PC-9 (cell line): Measurements from ENCODE around the gene IFNG-AS1. TPM values are rescaled to one million over a fixed set of nuclear protein-coding genes. Genes with fewer than 3 reads are reported as not detected.

ENCODE experiments used
- BruUV-seq: library from RNA; stranded (reverse); fragments of 400-500 nt; replicated peaks from 2 replicates; lab custom pipeline; 2021; lab: Mats Ljungman, UMichigan
- CTCF ChIA-PET: fragments of 300-600 bp; sonication (Branson Sonifier 250); formaldehyde crosslinking; loops from one replicate; lab custom pipeline; 2022; ENCODE audit warnings: antibody characterized with exemption; lab: Charles Lee
- POLR2A ChIA-PET: fragments of 300-600 bp; sonication (Branson Sonifier 250); formaldehyde crosslinking; loops from one replicate; lab custom pipeline; 2022; ENCODE audit warnings: antibody characterized with exemption; ENCODE audit not compliant: unreplicated experiment; lab: Charles Lee
- DNase-seq, 2 experiments: peaks; one replicate each; pipeline versions ENCODE4 v3.0.0 to v3.0.0-alpha.2; 2015 to 2022; ENCODE audit warnings: mixed read lengths in 1 of 2
- H2AFZ ChIP-seq: fragments of 200-600 bp; sonication (generic); 2 replicates; pipeline ENCODE4 v1.8.1; 2017; ENCODE audit warnings: antibody characterized with exemption
- H3F3A ChIP-seq: fragments of 200-600 bp; sonication (generic); 2 replicates; pipeline ENCODE4 v1.8.1; 2017; ENCODE audit warnings: antibody characterized with exemption, mild to moderate bottlenecking, low read depth; ENCODE audit not compliant: insufficient read depth
- H3K27ac ChIP-seq: fragments of 200-600 bp; sonication (generic); 2 replicates; pipeline ENCODE4 v1.6.1; 2016; ENCODE audit warnings: mixed run types
- H3K27me3 ChIP-seq: fragments of 200-600 bp; sonication (generic); 2 replicates; pipeline ENCODE4 v1.6.1; 2016; ENCODE audit warnings: low read depth, mixed run types; ENCODE audit not compliant: insufficient read depth
- H3K36me3 ChIP-seq: fragments of 200-600 bp; sonication (generic); 2 replicates; pipeline ENCODE4 v1.6.1; 2016; ENCODE audit warnings: low read depth, mixed run types
- H3K4me1 ChIP-seq: fragments of 200-600 bp; sonication (generic); replicated peaks from 2 replicates; pipeline ENCODE4 v1.6.1; 2016; ENCODE audit warnings: mixed run types; ENCODE audit not compliant: insufficient read depth
- H3K4me2 ChIP-seq: fragments of 200-600 bp; sonication (generic); 2 replicates; pipeline ENCODE4 v1.6.1; 2017; ENCODE audit warnings: mixed run types
- H3K4me3 ChIP-seq: fragments of 200-600 bp; sonication (generic); 2 replicates; pipeline ENCODE4 v1.6.1; 2016; ENCODE audit warnings: mixed run types
- H3K79me2 ChIP-seq: fragments of 200-600 bp; sonication (generic); 2 replicates; pipeline ENCODE4 v1.6.1; 2017; ENCODE audit warnings: low read depth, mixed run types
- H3K9me2 ChIP-seq: fragments of 200-600 bp; sonication (generic); 2 replicates; pipeline ENCODE4 v1.8.1; 2017; ENCODE audit warnings: mild to moderate bottlenecking; ENCODE audit not compliant: insufficient read depth
- H3K9me3 ChIP-seq: fragments of 200-600 bp; sonication (generic); 2 replicates; pipeline ENCODE4 v1.8.1; 2016; ENCODE audit warnings: low read depth; ENCODE audit not compliant: insufficient read depth
- H4K20me1 ChIP-seq: fragments of 200-600 bp; sonication (generic); 2 replicates; pipeline ENCODE4 v1.8.1; 2017; ENCODE audit not compliant: insufficient read depth
- CTCF ChIP-seq: fragments of 200-600 bp; sonication (generic); conservative IDR thresholded peaks from 2 replicates; pipeline ENCODE4 v1.6.1; 2017; ENCODE audit warnings: mixed run types, antibody characterized with exemption, mild to moderate bottlenecking, moderate library complexity
- EZH2 ChIP-seq: fragments of 200-600 bp; sonication (generic); IDR thresholded peaks from 2 replicates; pipeline ENCODE4 v1.8.0; 2017; ENCODE audit warnings: antibody characterized with exemption, low read depth
- intact Hi-C: fragments of 100-400 bp; cut with micrococcal nuclease; formaldehyde crosslinking; loops from one replicate; pipeline ENCODE4 v1.10.0; 2022; ENCODE audit not compliant: unreplicated experiment
- total RNA-seq: library from RNA; stranded (reverse); gene quantifications from 2 replicates; pipeline ENCODE4 v1.2.3, GENCODE V29; 2021

IFNG-AS1 gene
- total RNA-seq, 1 experiment from 2014 or later: not detected

GRCh38 chr12:67991158-67991557 lies 1.9 kb downstream of the IFNG-AS1 start:
- intact Hi-C loops: no loop called here
- no peak overlapping the region for H3K4me3 ChIP-seq
- H4K20me1 ChIP-seq: no peaks in the 10 kb centered on the region
- TF ChIP-seq EZH2 (no peak), CTCF (no peak)
- H2AFZ ChIP-seq: 0 out of 2 replicates have a peak overlapping the region, but pooled peaks have one; percentile 11
- POLR2A ChIA-PET: no interaction called here
- H3K79me2 ChIP-seq: no peaks in the 10 kb centered on the region
- H3K27ac ChIP-seq: no peak overlapping the region
- H3F3A ChIP-seq: no peaks in the 10 kb centered on the region
- CTCF ChIA-PET: no interaction called here
- H3K4me2 ChIP-seq: no peak overlapping the region
- BruUV-seq: no TSS peak
- H3K36me3 ChIP-seq: no peaks in the 10 kb centered on the region
- no peaks in the 10 kb centered on the region for H3K9me2 ChIP-seq
- H3K27me3 ChIP-seq: no peaks in the 10 kb centered on the region
- H3K9me3 ChIP-seq: no peaks in the 10 kb centered on the region
- DNase-seq: no peak
- H3K4me1 ChIP-seq: no peaks in the 10 kb centered on the region

DNA sequence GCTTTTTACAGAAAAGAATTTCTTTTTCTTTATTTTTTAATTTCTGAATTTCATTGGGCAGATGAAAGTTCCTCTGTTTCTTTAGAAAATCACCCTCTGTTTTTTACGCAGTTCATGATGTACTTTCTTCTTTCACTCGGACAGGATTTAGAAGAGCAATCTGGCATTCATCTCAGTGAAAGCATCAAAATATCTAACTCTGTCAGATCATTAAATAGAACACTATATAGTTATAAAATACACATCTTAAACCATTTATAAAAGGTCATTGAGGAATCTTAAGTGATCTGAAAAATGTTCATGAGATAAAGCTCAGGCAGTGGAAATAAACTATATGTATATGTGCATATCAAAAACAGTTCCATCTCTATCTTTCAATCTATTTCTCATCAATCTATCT lies 3.9 kb downstream of the IFNG-AS1 start:
- POLR2A ChIA-PET: no interaction called here
- Histone ChIP-seq H3K27ac (no peak overlapping the region), H3K4me2 (no peak overlapping the region), H4K20me1 (no peaks in the 10 kb centered on the region), H3F3A (no peaks in the 10 kb centered on the region), H3K79me2 (no peaks in the 10 kb centered on the region), H3K9me3 (no peaks in the 10 kb centered on the region), H3K27me3 (no peaks in the 10 kb centered on the region), H3K36me3 (no peaks in the 10 kb centered on the region), H3K4me3 (no peak overlapping the region), H3K4me1 (no peaks in the 10 kb centered on the region), H3K9me2 (no peaks in the 10 kb centered on the region), H2AFZ (no peak overlapping the region)
- no TSS peak for BruUV-seq
- no peak for DNase-seq
- TF ChIP-seq CTCF: no peak
- no peak for TF ChIP-seq EZH2
- CTCF ChIA-PET: no interaction called here
- intact Hi-C loops: no loop called here

- no peak for TF ChIP-seq EZH2
- ChIA-PET CTCF (no interaction called here), POLR2A (no interaction called here)
- Histone ChIP-seq H3F3A (no peaks in the 10 kb centered on the region), H3K9me3 (no peaks in the 10 kb centered on the region), H2AFZ (no peak overlapping the region), H3K4me2 (no peak overlapping the region), H3K27ac (no peak overlapping the region), H3K4me1 (no peaks in the 10 kb centered on the region), H3K9me2 (no peaks in the 10 kb centered on the region), H4K20me1 (no peaks in the 10 kb centered on the region), H3K27me3 (no peaks in the 10 kb centered on the region), H3K79me2 (no peaks in the 10 kb centered on the region), H3K36me3 (no peaks in the 10 kb centered on the region), H3K4me3 (no peak overlapping the region)
- intact Hi-C loops: no loop called here
- no TSS peak for BruUV-seq
- DNase-seq: no peak
These were observed 4.8 kb downstream of the IFNG-AS1 start for GRCh38 chr12:67994046-67994445.

DNA sequence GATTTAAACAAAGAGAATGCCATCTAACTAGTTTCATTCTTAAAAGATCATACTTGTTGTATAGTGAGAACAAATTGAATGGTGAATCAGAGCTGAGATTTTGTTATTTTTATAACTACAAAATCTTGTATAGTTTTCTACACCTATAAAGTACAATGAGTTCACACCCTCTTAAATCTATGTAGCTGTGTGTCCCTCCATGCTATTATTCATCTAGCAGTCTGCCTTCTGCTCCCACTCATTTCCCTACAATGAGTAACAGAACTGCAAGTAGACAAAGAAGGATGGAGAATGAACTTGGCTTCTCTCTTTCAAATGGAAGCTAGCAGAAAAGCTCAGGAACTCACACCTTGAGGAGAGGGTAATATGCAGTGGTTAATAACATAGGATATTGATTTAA lies 7.1 kb downstream of the IFNG-AS1 start:
- Histone ChIP-seq H3K9me2 (no peaks in the 10 kb centered on the region), H3K79me2 (no peaks in the 10 kb centered on the region), H3K4me1 (no peaks in the 10 kb centered on the region), H3K4me2 (no peak overlapping the region), H2AFZ (no peak overlapping the region), H3K4me3 (no peak overlapping the region), H3K27me3 (no peaks in the 10 kb centered on the region), H3K27ac (no peak overlapping the region), H3K9me3 (no peaks in the 10 kb centered on the region), H3K36me3 (no peaks in the 10 kb centered on the region), H3F3A (no peaks in the 10 kb centered on the region), H4K20me1 (no peaks in the 10 kb centered on the region)
- no TSS peak for BruUV-seq
- CTCF ChIA-PET: interaction anchor here (0.6 kb wide), 1 partner anchor 1598 kb away, joined by 3 read pairs; no protein-coding TSS in a partner anchor
- POLR2A ChIA-PET: no interaction called here
- no peak for DNase-seq
- TF ChIP-seq CTCF: no peak
- no peak for TF ChIP-seq EZH2
- intact Hi-C loops: no loop called here
